HL-60 (cell line): ENCODE measurements around the gene NFIX.

Experiments
- CTCF ChIP-seq: IDR thresholded peaks from one replicate; pipeline ENCODE4 v1.5.1; 2011; ENCODE audit warnings: low read length, control low read depth, inconsistent platforms; ENCODE audit not compliant: insufficient read depth
- GABPA ChIP-seq: IDR thresholded peaks from 2 replicates; pipeline ENCODE4 v1.6.1; 2012; ENCODE audit warnings: low read depth
- POLR2AphosphoS5 ChIP-seq: IDR thresholded peaks from 2 replicates; pipeline ENCODE4 v1.6.1; 2012; ENCODE audit warnings: low read depth

GRCh38 chr19:13022111-13022858 is 27.0 kb downstream of the NFIX start:
- no peak for TF ChIP-seq CTCF
- no peak for TF ChIP-seq GABPA
- no peak for TF ChIP-seq POLR2AphosphoS5
